ENCODE measurements around the gene CENPE.

The CENPE gene

DNA sequence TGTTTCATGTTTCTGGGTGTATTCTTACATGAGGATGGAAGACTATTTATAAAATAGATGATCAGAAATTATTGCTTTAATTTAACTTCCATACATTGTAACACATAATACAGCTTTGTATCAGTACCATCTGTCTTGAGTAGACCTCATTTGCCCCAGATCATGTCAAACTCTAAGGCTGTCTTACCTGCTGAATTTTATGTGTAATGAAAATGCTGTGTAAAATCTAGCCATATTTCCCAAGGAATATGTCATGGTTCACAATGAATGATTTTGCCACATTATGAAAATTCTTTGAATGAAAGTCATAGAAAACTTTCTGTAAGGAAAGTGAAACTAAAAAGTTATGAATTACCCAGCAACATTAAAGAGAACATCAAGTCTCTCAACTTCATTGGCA lies 105.9 kb downstream of the CENPE start:
- TF ChIP-seq TEAD4 (IDR thresholded peaks at IDR 0.05) (no peak), TAF1 (IDR thresholded peaks at IDR 0.05; ENCODE audit: low read depth) (no peak)
- TF ChIP-seq, protein P1, sequence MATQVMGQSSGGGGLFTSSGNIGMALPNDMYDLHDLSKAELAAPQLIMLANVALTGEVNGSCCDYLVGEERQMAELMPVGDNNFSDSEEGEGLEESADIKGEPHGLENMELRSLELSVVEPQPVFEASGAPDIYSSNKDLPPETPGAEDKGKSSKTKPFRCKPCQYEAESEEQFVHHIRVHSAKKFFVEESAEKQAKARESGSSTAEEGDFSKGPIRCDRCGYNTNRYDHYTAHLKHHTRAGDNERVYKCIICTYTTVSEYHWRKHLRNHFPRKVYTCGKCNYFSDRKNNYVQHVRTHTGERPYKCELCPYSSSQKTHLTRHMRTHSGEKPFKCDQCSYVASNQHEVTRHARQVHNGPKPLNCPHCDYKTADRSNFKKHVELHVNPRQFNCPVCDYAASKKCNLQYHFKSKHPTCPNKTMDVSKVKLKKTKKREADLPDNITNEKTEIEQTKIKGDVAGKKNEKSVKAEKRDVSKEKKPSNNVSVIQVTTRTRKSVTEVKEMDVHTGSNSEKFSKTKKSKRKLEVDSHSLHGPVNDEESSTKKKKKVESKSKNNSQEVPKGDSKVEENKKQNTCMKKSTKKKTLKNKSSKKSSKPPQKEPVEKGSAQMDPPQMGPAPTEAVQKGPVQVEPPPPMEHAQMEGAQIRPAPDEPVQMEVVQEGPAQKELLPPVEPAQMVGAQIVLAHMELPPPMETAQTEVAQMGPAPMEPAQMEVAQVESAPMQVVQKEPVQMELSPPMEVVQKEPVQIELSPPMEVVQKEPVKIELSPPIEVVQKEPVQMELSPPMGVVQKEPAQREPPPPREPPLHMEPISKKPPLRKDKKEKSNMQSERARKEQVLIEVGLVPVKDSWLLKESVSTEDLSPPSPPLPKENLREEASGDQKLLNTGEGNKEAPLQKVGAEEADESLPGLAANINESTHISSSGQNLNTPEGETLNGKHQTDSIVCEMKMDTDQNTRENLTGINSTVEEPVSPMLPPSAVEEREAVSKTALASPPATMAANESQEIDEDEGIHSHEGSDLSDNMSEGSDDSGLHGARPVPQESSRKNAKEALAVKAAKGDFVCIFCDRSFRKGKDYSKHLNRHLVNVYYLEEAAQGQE (IDR thresholded peaks at IDR 0.05; ENCODE audit: low read depth): no peak

DNA sequence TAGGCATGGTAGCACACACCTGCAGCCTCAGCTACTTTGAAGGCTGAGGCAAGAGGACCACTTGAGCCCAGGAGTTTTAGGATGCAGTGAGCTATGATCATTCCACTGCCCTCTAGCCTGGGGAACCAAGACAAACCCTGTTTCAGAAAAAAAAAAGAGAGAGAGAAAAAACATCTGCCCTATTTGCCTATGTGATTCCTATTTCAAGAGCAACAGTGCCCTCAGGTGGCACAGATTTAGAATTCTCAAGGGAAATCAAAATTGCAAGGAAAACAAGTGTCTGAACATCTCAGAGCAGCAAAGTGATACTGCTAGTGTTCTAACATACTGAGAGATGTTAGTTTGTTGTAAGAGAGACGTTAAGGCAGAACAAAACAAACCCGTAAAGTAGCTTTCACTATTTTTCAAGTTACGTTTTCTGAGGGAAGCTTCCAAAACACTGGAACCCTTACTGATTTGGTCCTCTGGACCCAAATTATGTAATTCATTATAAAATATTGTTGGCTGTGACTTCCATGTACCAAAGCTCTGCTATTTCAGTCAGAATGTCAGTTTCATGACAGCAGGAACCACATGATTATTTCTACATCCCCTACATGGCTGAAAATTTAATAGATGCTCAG lies 106.4 kb downstream of the CENPE start:
- no peak for TF ChIP-seq YY1 (IDR thresholded peaks at IDR 0.05; ENCODE audit: low read depth)
- TF ChIP-seq, protein P2, sequence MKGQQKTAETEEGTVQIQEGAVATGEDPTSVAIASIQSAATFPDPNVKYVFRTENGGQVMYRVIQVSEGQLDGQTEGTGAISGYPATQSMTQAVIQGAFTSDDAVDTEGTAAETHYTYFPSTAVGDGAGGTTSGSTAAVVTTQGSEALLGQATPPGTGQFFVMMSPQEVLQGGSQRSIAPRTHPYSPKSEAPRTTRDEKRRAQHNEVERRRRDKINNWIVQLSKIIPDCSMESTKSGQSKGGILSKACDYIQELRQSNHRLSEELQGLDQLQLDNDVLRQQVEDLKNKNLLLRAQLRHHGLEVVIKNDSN (IDR thresholded peaks at IDR 0.05): no peak
- TF ChIP-seq RAD21 (IDR thresholded peaks at IDR 0.05; ENCODE audit: low read depth): peak; percentile 77
- TF ChIP-seq TAF1 (IDR thresholded peaks at IDR 0.05; ENCODE audit: low read depth): no peak
- TF ChIP-seq TCF12 (IDR thresholded peaks at IDR 0.05; ENCODE audit: low read depth): no peak
- TF ChIP-seq EGR1 (IDR thresholded peaks at IDR 0.05): no peak

DNA sequence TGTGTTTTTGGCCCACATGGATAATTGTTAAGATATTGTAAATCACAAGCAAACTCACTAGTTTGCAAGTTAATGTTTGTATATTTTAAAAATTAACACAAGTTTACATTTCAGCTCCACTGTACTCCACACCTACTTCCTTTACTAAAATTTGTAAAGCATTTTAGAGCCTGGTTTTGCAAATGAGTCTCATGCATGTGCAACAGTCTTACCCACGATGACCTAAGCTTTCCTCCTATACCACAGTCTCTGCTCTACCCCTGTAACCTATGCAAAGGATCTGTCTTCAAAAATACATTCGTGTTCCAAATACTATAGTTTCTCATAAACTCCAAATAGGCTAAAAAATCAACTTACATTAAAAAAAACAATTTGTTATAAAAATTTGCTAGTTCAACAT lies 108.7 kb downstream of the CENPE start:
- TF ChIP-seq CEBPB (IDR thresholded peaks at IDR 0.05): no peak
- no peak for TF ChIP-seq TAF1 (IDR thresholded peaks at IDR 0.05; ENCODE audit: low read depth)
- no peak for TF ChIP-seq RAD21 (IDR thresholded peaks at IDR 0.05; ENCODE audit: low read depth)
- TF ChIP-seq FOXM1 (IDR thresholded peaks at IDR 0.05; ENCODE audit: borderline replicate concordance, low read depth): no peak
- no peak for TF ChIP-seq ZBTB7A (IDR thresholded peaks at IDR 0.05; ENCODE audit: low read depth)

DNA sequence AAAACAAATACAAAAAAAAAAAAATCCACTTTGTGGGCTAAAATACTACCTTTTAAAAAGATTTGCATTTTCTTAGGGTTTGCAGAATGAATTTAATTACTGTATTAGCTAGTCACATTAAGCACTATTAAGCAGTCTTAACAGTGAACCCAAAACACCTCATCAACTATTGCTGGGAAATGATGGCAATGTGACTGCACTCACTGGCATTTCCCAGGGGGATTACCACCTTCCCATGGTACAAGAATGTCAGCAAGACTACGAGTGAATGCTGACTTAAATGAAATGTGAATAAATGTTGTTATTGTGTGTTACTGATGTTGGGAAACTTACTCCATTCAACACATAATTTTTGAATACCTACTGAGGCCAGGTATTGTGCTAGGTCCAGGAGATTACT lies 111.6 kb downstream of the CENPE start:
- TF ChIP-seq TEAD4 (IDR thresholded peaks at IDR 0.05) (no peak), FOXM1 (IDR thresholded peaks at IDR 0.05; ENCODE audit: borderline replicate concordance, low read depth) (no peak), RAD21 (IDR thresholded peaks at IDR 0.05; ENCODE audit: low read depth) (no peak), TAF1 (IDR thresholded peaks at IDR 0.05; ENCODE audit: low read depth) (no peak), EP300 (IDR thresholded peaks at IDR 0.05; ENCODE audit: borderline replicate concordance) (no peak), EGR1 (IDR thresholded peaks at IDR 0.05) (no peak), NFIC (IDR thresholded peaks at IDR 0.05) (no peak), YY1 (IDR thresholded peaks at IDR 0.05; ENCODE audit: low read depth) (no peak), CEBPB (IDR thresholded peaks at IDR 0.05) (no peak), TCF12 (IDR thresholded peaks at IDR 0.05; ENCODE audit: low read depth) (no peak)
- TF ChIP-seq, protein P1 (IDR thresholded peaks at IDR 0.05; ENCODE audit: low read depth): no peak

DNA sequence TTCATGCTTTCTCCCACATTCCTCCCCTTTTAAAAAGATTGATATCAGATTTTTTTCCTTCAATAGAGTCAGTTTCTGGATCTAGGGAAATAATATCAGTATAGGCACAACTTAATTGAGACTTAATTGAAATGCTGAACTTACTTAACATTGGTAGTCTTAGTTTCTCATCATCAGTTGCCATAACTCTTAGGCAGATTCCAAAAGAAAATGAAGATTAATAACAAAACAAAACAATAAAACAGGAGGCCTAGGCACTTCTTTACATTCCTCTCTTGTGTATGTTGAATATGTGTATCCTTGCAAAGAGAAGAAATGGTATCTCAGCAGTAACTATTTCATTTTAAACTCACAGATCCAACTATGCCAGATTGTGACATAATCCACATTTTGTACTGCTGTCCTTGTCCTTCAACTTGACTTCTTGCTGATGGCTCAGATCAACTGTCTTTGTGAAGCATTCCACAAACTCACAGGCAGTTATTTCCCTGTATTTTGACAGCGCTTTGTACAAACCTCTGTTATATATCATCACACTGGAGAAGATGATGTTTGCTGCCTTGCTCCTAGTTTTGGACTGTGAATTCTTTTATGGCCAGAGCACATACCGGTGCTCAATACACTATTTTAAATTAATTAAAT lies 112.5 kb downstream of the CENPE start:
- TF ChIP-seq TEAD4 (IDR thresholded peaks at IDR 0.05) (no peak), TAF1 (IDR thresholded peaks at IDR 0.05; ENCODE audit: low read depth) (no peak), FOXM1 (IDR thresholded peaks at IDR 0.05; ENCODE audit: borderline replicate concordance, low read depth) (no peak), YY1 (IDR thresholded peaks at IDR 0.05; ENCODE audit: low read depth) (no peak)
- TF ChIP-seq, protein P2 (IDR thresholded peaks at IDR 0.05): no peak

DNA sequence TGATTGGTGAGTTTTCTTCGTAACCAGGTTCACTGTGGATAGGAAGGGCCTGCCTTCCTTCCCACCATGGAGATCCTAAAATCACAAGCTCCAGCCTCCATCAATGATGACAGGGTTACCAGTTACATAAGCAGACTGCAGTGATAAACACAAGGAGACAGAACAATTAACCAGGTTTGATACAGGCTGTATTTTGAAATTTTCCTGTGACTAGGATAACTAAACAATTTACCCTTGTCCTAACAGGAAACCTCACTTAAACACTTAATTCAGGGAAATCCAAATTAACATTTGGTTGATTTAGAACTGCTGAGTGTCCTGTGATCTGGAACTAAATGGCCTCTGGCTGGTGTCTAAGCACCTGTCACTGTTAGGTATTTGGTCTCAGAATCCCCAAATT lies 118.5 kb downstream of the CENPE start:
- no peak for TF ChIP-seq YY1 (IDR thresholded peaks at IDR 0.05; ENCODE audit: low read depth)
- no peak for TF ChIP-seq EGR1 (IDR thresholded peaks at IDR 0.05)
- no peak for TF ChIP-seq CREB1 (IDR thresholded peaks at IDR 0.05; ENCODE audit: low read depth)
- no peak for TF ChIP-seq CEBPB (IDR thresholded peaks at IDR 0.05)
- TF ChIP-seq, protein P1 (IDR thresholded peaks at IDR 0.05; ENCODE audit: low read depth): no peak
- no peak for TF ChIP-seq EP300 (IDR thresholded peaks at IDR 0.05; ENCODE audit: borderline replicate concordance)
- TF ChIP-seq, protein P2 (IDR thresholded peaks at IDR 0.05): no peak
- no peak for TF ChIP-seq TCF12 (IDR thresholded peaks at IDR 0.05; ENCODE audit: low read depth)
- no peak for TF ChIP-seq ZBTB7A (IDR thresholded peaks at IDR 0.05; ENCODE audit: low read depth)
- no peak for TF ChIP-seq FOXM1 (IDR thresholded peaks at IDR 0.05; ENCODE audit: borderline replicate concordance, low read depth)
- TF ChIP-seq, protein P3, sequence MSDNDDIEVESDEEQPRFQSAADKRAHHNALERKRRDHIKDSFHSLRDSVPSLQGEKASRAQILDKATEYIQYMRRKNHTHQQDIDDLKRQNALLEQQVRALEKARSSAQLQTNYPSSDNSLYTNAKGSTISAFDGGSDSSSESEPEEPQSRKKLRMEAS (IDR thresholded peaks at IDR 0.05): no peak
- no peak for TF ChIP-seq RAD21 (IDR thresholded peaks at IDR 0.05; ENCODE audit: low read depth)
